SK-N-SH (cell line): ENCODE results near the gene PEX13. TPM values are rescaled to one million over a fixed set of nuclear protein-coding genes. Genes with fewer than 3 reads are reported as not detected.

Source experiments
- CTCF ChIA-PET: fragments of 300-600, 350-600 bp; formaldehyde crosslinking; extraction: SDS; loops from one replicate; lab custom pipeline; 2021; lab: Yijun Ruan, JAX
- POLR2A ChIA-PET: fragments of 350-600 bp; sonication (Branson Sonifier 250); formaldehyde crosslinking; extraction: SDS; loops from one replicate; lab custom pipeline; 2020; ENCODE audit warnings: antibody characterized with exemption, inconsistent platforms; lab: Yijun Ruan, JAX
- DNase-seq: peaks from one replicate; pipeline ENCODE4 v3.0.0; 2012
- H2AFZ ChIP-seq: fragments of 200-600 bp; sonication (generic); 2 replicates; pipeline ENCODE4 v1.8.1; 2016; ENCODE audit warnings: antibody characterized with exemption, mild to moderate bottlenecking, low read depth
- H3F3A ChIP-seq: fragments of 200-600 bp; sonication (generic); replicated peaks from 2 replicates; pipeline ENCODE3; 2016; ENCODE audit warnings: antibody characterized with exemption, mild to moderate bottlenecking; ENCODE audit not compliant: insufficient read depth
- H3K27ac ChIP-seq, 2 experiments: fragments of 200-500 bp in 1 of 2; fragments of 200-600 bp in 1 of 2; sonication (Bioruptor generic) in 1 of 2; sonication (generic), shearing (Covaris generic) in 1 of 2; 2 replicates each; pipeline versions ENCODE4 v1.5.1 to v1.6.1; 2014 to 2016; ENCODE audit warnings: low read depth in 2 of 2, inconsistent platforms in 1 of 2, low read length in 1 of 2, mild to moderate bottlenecking in 1 of 2, mixed read lengths in 1 of 2
- H3K27me3 ChIP-seq: fragments of 200-600 bp; sonication (generic), shearing (Covaris generic); 2 replicates; pipeline ENCODE4 v1.6.1; 2016; ENCODE audit warnings: mixed run types; ENCODE audit not compliant: insufficient read depth
- H3K36me3 ChIP-seq, 2 experiments: fragments of 200-500 bp in 1 of 2; fragments of 200-600 bp in 1 of 2; sonication (Bioruptor generic) in 1 of 2; sonication (generic) in 1 of 2; replicated peaks in 1 of 2; 2 replicates each; pipeline versions ENCODE3 to v1.5.1; 2014 to 2016; ENCODE audit warnings: low read length in 1 of 2, mild to moderate bottlenecking in 1 of 2; ENCODE audit not compliant: insufficient read depth in 2 of 2, control insufficient read depth in 1 of 2
- H3K4me1 ChIP-seq, 2 experiments: fragments of 200-500 bp in 1 of 2; fragments of 200-600 bp in 1 of 2; sonication (Bioruptor generic) in 1 of 2; sonication (generic), shearing (Covaris generic) in 1 of 2; 2 replicates each; pipeline versions ENCODE4 v1.5.1 to v1.6.1; 2014 to 2016; ENCODE audit warnings: low read depth in 1 of 2, low read length in 1 of 2, mixed run types in 1 of 2; ENCODE audit not compliant: insufficient read depth in 2 of 2, control insufficient read depth in 1 of 2
- H3K4me2 ChIP-seq: fragments of 200-600 bp; sonication (generic), shearing (Covaris generic); 2 replicates; pipeline ENCODE4 v1.6.1; 2017; ENCODE audit warnings: mixed run types
- H3K4me3 ChIP-seq, 2 experiments: fragments of 200-500 bp in 1 of 2; fragments of 200-600 bp in 1 of 2; sonication (Bioruptor generic) in 1 of 2; sonication (generic), shearing (Covaris generic) in 1 of 2; 2 replicates each; pipeline versions ENCODE4 v1.5.1 to v1.8.1; 2014 to 2016; ENCODE audit warnings: low read depth in 2 of 2, inconsistent platforms in 1 of 2, low read length in 1 of 2, mild to moderate bottlenecking in 1 of 2, mixed read lengths in 1 of 2, moderate library complexity in 1 of 2
- H3K79me2 ChIP-seq: fragments of 200-600 bp; sonication (generic); 2 replicates; pipeline ENCODE4 v1.8.1; 2017; ENCODE audit warnings: mild to moderate bottlenecking; ENCODE audit not compliant: insufficient read depth
- H3K9ac ChIP-seq: fragments of 200-600 bp; sonication (generic); 2 replicates; pipeline ENCODE4 v1.6.1; 2017; ENCODE audit warnings: mixed run types
- H3K9me2 ChIP-seq: fragments of 200-600 bp; sonication (generic); 2 replicates; pipeline ENCODE4 v1.6.1; 2017; ENCODE audit warnings: mixed run types
- H3K9me3 ChIP-seq: fragments of 200-600 bp; sonication (generic); 2 replicates; pipeline ENCODE4 v1.6.1; 2017; ENCODE audit warnings: mixed run types, mild to moderate bottlenecking, moderate library complexity
- H4K20me1 ChIP-seq: fragments of 200-600 bp; sonication (generic); 2 replicates; pipeline ENCODE4 v1.6.1; 2017; ENCODE audit warnings: mild to moderate bottlenecking, mixed run types; ENCODE audit not compliant: insufficient read depth
- CHD2 ChIP-seq: fragments of 150-350 bp; IDR thresholded peaks from 2 replicates; pipeline ENCODE4 v1.6.1; 2018; ENCODE audit warnings: low read length; ENCODE audit not compliant: partially characterized antibody
- ELF1 ChIP-seq: IDR thresholded peaks from 2 replicates; pipeline ENCODE4 v1.4.0; 2012
- EP300 ChIP-seq, 2 experiments: IDR thresholded peaks; 2 replicates each; pipeline versions ENCODE4 v1.4.0 to v1.6.1; 2012; ENCODE audit warnings: borderline replicate concordance in 1 of 2, low read depth in 1 of 2, low read length in 1 of 2
- FOSL2 ChIP-seq: IDR thresholded peaks from 2 replicates; pipeline ENCODE4 v1.4.0; 2012; ENCODE audit warnings: low read depth, mild to moderate bottlenecking, moderate library complexity, borderline replicate concordance
- FOXM1 ChIP-seq: IDR thresholded peaks from 2 replicates; pipeline ENCODE4 v1.4.0; 2012; ENCODE audit warnings: low read depth, mild to moderate bottlenecking
- GATA2 ChIP-seq: sonication (generic); formaldehyde crosslinking; IDR thresholded peaks from 2 replicates; pipeline ENCODE4 v1.5.0; 2020; ENCODE audit warnings: mild to moderate bottlenecking, missing genetic modification reagents
- JUND ChIP-seq: IDR thresholded peaks from 2 replicates; pipeline ENCODE4 v1.4.0; 2012
- MXI1 ChIP-seq: IDR thresholded peaks from 2 replicates; pipeline ENCODE4 v1.6.1; 2012; ENCODE audit warnings: mild to moderate bottlenecking, low read depth, low read length, improper control_type of control experiment
- NFIC ChIP-seq: IDR thresholded peaks from 2 replicates; pipeline ENCODE4 v1.4.0; 2012; ENCODE audit warnings: borderline replicate concordance
- POLR2AphosphoS5 ChIP-seq: IDR thresholded peaks from 2 replicates; pipeline ENCODE4 v1.6.1; 2012; ENCODE audit warnings: low read depth, low read length
- RAD21 ChIP-seq: IDR thresholded peaks from 2 replicates; pipeline ENCODE4 v1.6.1; 2012; ENCODE audit warnings: mild to moderate bottlenecking, low read length
- RCOR1 ChIP-seq: fragments of 150-350 bp; IDR thresholded peaks from 2 replicates; pipeline ENCODE4 v1.6.1; 2017; ENCODE audit warnings: antibody characterized with exemption, low read length
- RXRA ChIP-seq: IDR thresholded peaks from 2 replicates; pipeline ENCODE4 v1.4.0; 2012; ENCODE audit warnings: low read depth, mild to moderate bottlenecking, borderline replicate concordance
- TAF1 ChIP-seq: IDR thresholded peaks from 2 replicates; pipeline ENCODE4 v1.6.1; 2012; ENCODE audit warnings: low read depth, mild to moderate bottlenecking, low read length, moderate library complexity, borderline replicate concordance
- TCF12 ChIP-seq: IDR thresholded peaks from 2 replicates; pipeline ENCODE4 v1.4.0; 2012
- TEAD4 ChIP-seq: IDR thresholded peaks from 2 replicates; pipeline ENCODE4 v1.4.0; 2012; ENCODE audit warnings: mild to moderate bottlenecking, borderline replicate concordance; ENCODE audit not compliant: insufficient read depth
- WGBS: methylation state at CpG from one replicate; pipeline ENCODE4 v1.1.6; 2017; ENCODE audit warnings: low lambda C conversion rate; 5-methylcytosine and 5-hydroxymethylcytosine counted together
- polyA plus RNA-seq, 3 experiments: library from polyadenylated mRNA; depleted of rRNA; stranded (reverse); fragments of >200 nt; gene quantifications; 2 replicates each; pipeline ENCODE4 v1.2.3, GENCODE V29; 2012
- TF ChIP-seq, protein P1 (sequence below): IDR thresholded peaks from 2 replicates; pipeline ENCODE4 v1.4.0; 2012; ENCODE audit warnings: low read depth, borderline replicate concordance
- TF ChIP-seq, protein P2 (sequence below): fragments of 200-600 bp; sonication (generic); IDR thresholded peaks from 2 replicates; pipeline ENCODE4 v1.6.1; 2017; ENCODE audit warnings: antibody characterized with exemption, mild to moderate bottlenecking, moderate library complexity
- TF ChIP-seq, protein P3 (sequence below): IDR thresholded peaks from 2 replicates; pipeline ENCODE4 v1.4.0; 2012; ENCODE audit warnings: low read depth, borderline replicate concordance

PEX13 gene
- polyA plus RNA-seq, 1 of the 3 experiments (the other 2 are of a cell fraction): 10.3 TPM

DNA sequence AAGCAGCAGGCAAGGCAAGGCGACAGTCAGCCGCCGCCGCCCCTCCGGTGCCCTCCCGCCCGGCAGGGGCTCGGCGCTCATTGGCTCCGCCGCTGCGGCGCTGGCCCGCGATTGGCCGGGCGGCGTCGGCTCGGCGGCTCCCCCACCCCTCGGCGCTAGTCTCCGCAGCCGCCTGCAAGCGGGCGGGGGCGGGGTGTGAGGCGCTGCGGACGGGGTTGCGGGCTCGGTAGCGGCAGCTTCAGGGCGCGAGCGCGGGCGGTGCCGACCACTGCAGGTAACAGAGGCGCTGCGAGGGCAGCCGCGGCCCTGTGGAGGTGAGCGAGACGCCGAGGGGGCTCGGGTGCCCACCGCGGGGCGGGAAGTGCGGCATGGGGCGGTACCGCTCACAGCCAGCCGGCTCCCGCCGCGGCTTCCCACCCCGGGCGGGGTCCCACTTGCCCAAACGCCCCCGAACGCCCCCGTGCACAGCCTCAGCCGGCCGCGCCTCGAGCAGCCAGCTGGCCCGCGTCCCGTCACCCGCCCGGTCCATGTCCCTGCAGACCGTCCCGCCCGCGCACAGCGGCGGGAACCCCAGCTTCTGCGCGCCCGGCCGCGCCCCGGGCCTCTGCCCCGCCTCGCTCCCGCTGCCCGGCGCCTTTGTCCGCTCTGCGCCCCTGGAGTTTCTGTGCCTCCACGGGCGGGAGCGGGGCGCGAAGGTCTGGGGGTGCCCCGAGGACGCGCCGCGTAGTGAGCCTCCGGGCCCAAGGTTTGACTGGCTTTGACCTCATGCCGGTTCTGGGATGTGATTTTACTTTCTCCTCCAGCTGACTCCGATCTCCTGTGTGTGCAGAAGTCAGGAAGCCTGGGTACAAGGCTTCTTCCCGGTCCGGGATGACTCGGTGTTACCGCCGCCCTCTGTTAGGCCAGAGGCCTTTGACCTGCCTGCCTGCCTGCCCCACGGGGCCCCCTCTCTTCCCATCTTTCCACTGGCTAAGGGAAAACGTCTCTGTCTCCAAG is 48.5 kb downstream of the PEX13 start, which contains the start of gene SANBR (continued):
- TF ChIP-seq, protein P1, sequence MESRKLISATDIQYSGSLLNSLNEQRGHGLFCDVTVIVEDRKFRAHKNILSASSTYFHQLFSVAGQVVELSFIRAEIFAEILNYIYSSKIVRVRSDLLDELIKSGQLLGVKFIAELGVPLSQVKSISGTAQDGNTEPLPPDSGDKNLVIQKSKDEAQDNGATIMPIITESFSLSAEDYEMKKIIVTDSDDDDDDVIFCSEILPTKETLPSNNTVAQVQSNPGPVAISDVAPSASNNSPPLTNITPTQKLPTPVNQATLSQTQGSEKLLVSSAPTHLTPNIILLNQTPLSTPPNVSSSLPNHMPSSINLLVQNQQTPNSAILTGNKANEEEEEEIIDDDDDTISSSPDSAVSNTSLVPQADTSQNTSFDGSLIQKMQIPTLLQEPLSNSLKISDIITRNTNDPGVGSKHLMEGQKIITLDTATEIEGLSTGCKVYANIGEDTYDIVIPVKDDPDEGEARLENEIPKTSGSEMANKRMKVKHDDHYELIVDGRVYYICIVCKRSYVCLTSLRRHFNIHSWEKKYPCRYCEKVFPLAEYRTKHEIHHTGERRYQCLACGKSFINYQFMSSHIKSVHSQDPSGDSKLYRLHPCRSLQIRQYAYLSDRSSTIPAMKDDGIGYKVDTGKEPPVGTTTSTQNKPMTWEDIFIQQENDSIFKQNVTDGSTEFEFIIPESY: no peak
- no peak for TF ChIP-seq POLR2AphosphoS5
- TF ChIP-seq EP300 (IDR thresholded peaks at IDR 0.05; ENCODE audit: borderline replicate concordance in 1 of 2, low read depth in 1 of 2, low read length in 1 of 2): peak in 1 of 2 experiments; percentile 6; a peak in 1 of 4 replicates
- 0 out of 2 replicates have a peak, but pooled peaks have one; percentile 23 for TF ChIP-seq TAF1
- TF ChIP-seq MXI1: no peak; the same call in 1 of the 2 replicates
- no peak for TF ChIP-seq TEAD4
- TF ChIP-seq FOSL2: no peak
- TF ChIP-seq, protein P2, sequence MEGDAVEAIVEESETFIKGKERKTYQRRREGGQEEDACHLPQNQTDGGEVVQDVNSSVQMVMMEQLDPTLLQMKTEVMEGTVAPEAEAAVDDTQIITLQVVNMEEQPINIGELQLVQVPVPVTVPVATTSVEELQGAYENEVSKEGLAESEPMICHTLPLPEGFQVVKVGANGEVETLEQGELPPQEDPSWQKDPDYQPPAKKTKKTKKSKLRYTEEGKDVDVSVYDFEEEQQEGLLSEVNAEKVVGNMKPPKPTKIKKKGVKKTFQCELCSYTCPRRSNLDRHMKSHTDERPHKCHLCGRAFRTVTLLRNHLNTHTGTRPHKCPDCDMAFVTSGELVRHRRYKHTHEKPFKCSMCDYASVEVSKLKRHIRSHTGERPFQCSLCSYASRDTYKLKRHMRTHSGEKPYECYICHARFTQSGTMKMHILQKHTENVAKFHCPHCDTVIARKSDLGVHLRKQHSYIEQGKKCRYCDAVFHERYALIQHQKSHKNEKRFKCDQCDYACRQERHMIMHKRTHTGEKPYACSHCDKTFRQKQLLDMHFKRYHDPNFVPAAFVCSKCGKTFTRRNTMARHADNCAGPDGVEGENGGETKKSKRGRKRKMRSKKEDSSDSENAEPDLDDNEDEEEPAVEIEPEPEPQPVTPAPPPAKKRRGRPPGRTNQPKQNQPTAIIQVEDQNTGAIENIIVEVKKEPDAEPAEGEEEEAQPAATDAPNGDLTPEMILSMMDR: no peak
- no peak for TF ChIP-seq JUND
- TF ChIP-seq TCF12: no peak
- peak; percentile 12 for TF ChIP-seq CHD2
- TF ChIP-seq GATA2 (CRISPR knock-in tag): no peak

DNA sequence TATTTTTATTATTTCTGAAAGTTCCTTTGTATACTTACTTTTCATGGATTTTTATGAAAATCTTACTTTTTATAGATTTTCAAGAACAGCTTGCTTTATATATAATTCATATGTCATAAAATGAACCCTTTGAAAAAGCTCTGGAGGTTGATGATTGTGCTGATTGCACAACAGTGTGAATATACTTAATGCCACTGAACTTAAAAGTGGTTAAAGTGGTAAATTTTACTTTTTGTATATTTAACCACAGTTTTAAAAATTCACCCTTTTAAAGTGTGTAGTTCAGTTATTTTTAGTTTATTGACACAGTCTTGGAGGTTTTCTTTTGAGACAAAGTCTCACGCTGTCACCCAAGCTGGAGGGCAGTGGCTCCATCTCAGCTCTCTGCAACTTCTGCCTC is 56.6 kb downstream of the PEX13 start:
- peaks cover 20 to 75% of the 10 kb centered on the region in 2 experiments for H3K36me3 ChIP-seq
- no peaks in the 10 kb centered on the region for H3K4me1 ChIP-seq
- no peak overlapping the region for H2AFZ ChIP-seq
- ChIA-PET CTCF (no interaction called here), POLR2A (no interaction called here)
- 95% methylated on average over 1 of the region's 1 CpG for WGBS
- H3K9me3 ChIP-seq: no peaks in the 10 kb centered on the region
- DNase-seq: no peak
- TF ChIP-seq RXRA (no peak), EP300 (IDR thresholded peaks at IDR 0.05; ENCODE audit: borderline replicate concordance in 1 of 2, low read depth in 1 of 2, low read length in 1 of 2) (no peak), RCOR1 (no peak), ELF1 (no peak), RAD21 (no peak), FOSL2 (no peak), TCF12 (no peak), NFIC (no peak), FOXM1 (no peak)
- TF ChIP-seq, protein P2: no peak
- TF ChIP-seq, protein P3, sequence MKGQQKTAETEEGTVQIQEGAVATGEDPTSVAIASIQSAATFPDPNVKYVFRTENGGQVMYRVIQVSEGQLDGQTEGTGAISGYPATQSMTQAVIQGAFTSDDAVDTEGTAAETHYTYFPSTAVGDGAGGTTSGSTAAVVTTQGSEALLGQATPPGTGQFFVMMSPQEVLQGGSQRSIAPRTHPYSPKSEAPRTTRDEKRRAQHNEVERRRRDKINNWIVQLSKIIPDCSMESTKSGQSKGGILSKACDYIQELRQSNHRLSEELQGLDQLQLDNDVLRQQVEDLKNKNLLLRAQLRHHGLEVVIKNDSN: no peak
- H3K9me2 ChIP-seq: no peaks in the 10 kb centered on the region
- H3K27ac ChIP-seq: no peak overlapping the region
- peaks cover 18% of the 10 kb centered on the region for H3K79me2 ChIP-seq
- H4K20me1 ChIP-seq: no peaks in the 10 kb centered on the region
- H3F3A ChIP-seq: no peaks in the 10 kb centered on the region
- no peak overlapping the region for H3K4me2 ChIP-seq
- H3K4me3 ChIP-seq: no peak overlapping the region
- H3K9ac ChIP-seq: no peak overlapping the region
- no peaks in the 10 kb centered on the region for H3K27me3 ChIP-seq
